HG03196 (cell line): Measurements from ENCODE around the gene SFTA2.
"Not testable (repeated sequence)": the region's sequence is repeated elsewhere in the genome, so short reads cannot be mapped to it uniquely, and the experiment has no call there.

ENCODE experiments used
- ATAC-seq: cut with Tn5 transposase; IDR thresholded peaks from one replicate; pipeline ENCODE4 v1.9.1; 2021; ENCODE audit not compliant: unreplicated experiment

SFTA2 gene

GRCh38 chr6:30931969-30932645 is at the start of gene SFTA2:
TSS of gene SFTA2 (minus strand) at chr6:30932170. CDS start at chr6:30932096, 74 bp downstream.
- no peak for ATAC-seq

- no peak for ATAC-seq
These were observed 47.7 kb upstream of the SFTA2 start for GRCh38 chr6:30979690-30980089.

GRCh38 chr6:30979141-30979540 is 47.2 kb upstream of the SFTA2 start:
- no peak for ATAC-seq

- no peak for ATAC-seq
These were observed 42.7 kb upstream of the SFTA2 start for GRCh38 chr6:30974490-30975252.

GRCh38 chr6:30972816-30973215 is 40.8 kb upstream of the SFTA2 start:
- no peak for ATAC-seq

- ATAC-seq, result no peak
These were observed 39.0 kb upstream of the SFTA2 start for GRCh38 chr6:30970946-30971345.

- ATAC-seq, result not testable (repeated sequence)
These were observed 37.2 kb upstream of the SFTA2 start for GRCh38 chr6:30969171-30969570.

GRCh38 chr6:30966154-30966553 is 34.2 kb upstream of the SFTA2 start:
- no peak for ATAC-seq

GRCh38 chr6:30965140-30965601 is 33.2 kb upstream of the SFTA2 start:
- no peak for ATAC-seq

- no peak for ATAC-seq
These were observed 32.1 kb upstream of the SFTA2 start for GRCh38 chr6:30964075-30964474.

GRCh38 chr6:30963641-30964040 is 31.7 kb upstream of the SFTA2 start:
- ATAC-seq, result no peak

- no peak for ATAC-seq
These were observed 30.7 kb upstream of the SFTA2 start for GRCh38 chr6:30962716-30963115.

GRCh38 chr6:30960907-30961673 is 29.1 kb upstream of the SFTA2 start:
- no peak for ATAC-seq

- ATAC-seq, result no peak
These were observed 25.7 kb upstream of the SFTA2 start for GRCh38 chr6:30957716-30958115.

- peak; percentile 61 for ATAC-seq
These were observed 23.5 kb upstream of the SFTA2 start for GRCh38 chr6:30955367-30956042.

- no peak for ATAC-seq
These were observed 22.8 kb upstream of the SFTA2 start for GRCh38 chr6:30954631-30955366.

- ATAC-seq, result no peak
These were observed 20.0 kb upstream of the SFTA2 start for GRCh38 chr6:30951907-30952469.

- ATAC-seq, result no peak
These were observed 16.8 kb upstream of the SFTA2 start for GRCh38 chr6:30948811-30949210.

GRCh38 chr6:30947231-30947630 is 15.3 kb upstream of the SFTA2 start:
- ATAC-seq, result no peak

- no peak for ATAC-seq
These were observed 13.3 kb upstream of the SFTA2 start for GRCh38 chr6:30945281-30945680.
